Stomach (tissue), 9 donors: Measurements from ENCODE around the gene LIN28B. TPM values are rescaled to one million over a fixed set of nuclear protein-coding genes. Genes with fewer than 3 reads are reported as not detected.
"Not testable (repeated sequence)": the region's sequence is repeated elsewhere in the genome, so short reads cannot be mapped to it uniquely, and the experiment has no call there.

ENCODE experiments used
- DNase-seq, 2 donors: peaks; one replicate each; pipeline versions ENCODE4 v3.0.0 to v3.0.0-alpha.2; 2013 to 2019
- H3K27ac ChIP-seq, 5 donors: fragments of 200-600 bp in 4 of 5; sonication (generic) in 4 of 5; one replicate each; pipeline ENCODE4 v1.5.1; 2013 to 2019; ENCODE audit warnings: mild to moderate bottlenecking in 1 of 5, moderate library complexity in 1 of 5
- H3K27me3 ChIP-seq, 3 donors: fragments of 200-600 bp; sonication (generic); one replicate each; pipeline ENCODE4 v1.5.1; 2017 to 2019; ENCODE audit warnings: mixed run types in 1 of 3
- H3K36me3 ChIP-seq, 4 donors: fragments of 200-600 bp; sonication (generic); 1 replicate in 3 of 4; 2 replicates in 1 of 4; pipeline ENCODE4 v1.5.1; 2016 to 2019
- H3K4me1 ChIP-seq, 4 donors: fragments of 200-600 bp; sonication (generic); one replicate each; pipeline ENCODE4 v1.5.1; 2016 to 2019
- H3K4me3 ChIP-seq, 4 donors: fragments of 200-600 bp; sonication (generic) in 3 of 4; one replicate each; pipeline ENCODE4 v1.5.1; 2016 to 2019; ENCODE audit warnings: mild to moderate bottlenecking in 1 of 4
- H3K9me3 ChIP-seq, 4 donors: fragments of 200-600 bp; sonication (generic); one replicate each; pipeline ENCODE4 v1.5.1; 2016 to 2019
- EP300 ChIP-seq: sonication (generic); formaldehyde crosslinking; IDR thresholded peaks from one replicate; pipeline ENCODE4 v1.6.1; 2017; ENCODE audit warnings: antibody characterized with exemption
- POLR2A ChIP-seq, 4 donors: fragments of 450-650 bp; IDR thresholded peaks; one replicate each; pipeline ENCODE4 v1.6.1; 2016; ENCODE audit warnings: antibody characterized with exemption in 4 of 4, control low read depth in 2 of 4, mild to moderate bottlenecking in 1 of 4, moderate library complexity in 1 of 4
- POLR2AphosphoS5 ChIP-seq, 3 donors: sonication (generic); formaldehyde crosslinking; IDR thresholded peaks; one replicate each; pipeline ENCODE4 v1.6.1; 2016; ENCODE audit warnings: antibody characterized with exemption in 3 of 3
- WGBS, 5 donors: extraction: QIAGEN DNeasy Blood & Tissue Kit in 3 of 5; methylation state at CpG; one replicate each; pipeline versions ENCODE4 v1.1.5 to v1.1.7; 2013 to 2018; 5-methylcytosine and 5-hydroxymethylcytosine counted together
- intact Hi-C: fragments of 100-400 bp; cut with DNase I; formaldehyde crosslinking; loops from one replicate; pipeline ENCODE4 v1.15.1; 2023; ENCODE audit warnings: low total_unique reads
- polyA plus RNA-seq, 3 donors: library from polyadenylated mRNA; stranded (reverse); fragments of 200-250 nt; gene quantifications; one replicate each; pipeline ENCODE4 v1.2.3, GENCODE V29; 2013
- total RNA-seq, 5 donors: library from RNA; depleted of rRNA; stranded (reverse); fragments of >200 nt; gene quantifications; one replicate each; pipeline versions ENCODE4 v1.1.0 to v1.2.3, GENCODE V29; 2014 to 2016
- TF ChIP-seq, protein P1 (sequence below), 7 experiments: fragments of 450-650 bp in 4 of 7; fragments of 200-600 bp in 3 of 7; sonication (generic) in 3 of 7; IDR thresholded peaks; one replicate each; pipeline ENCODE4 v1.5.1; 2016 to 2019; ENCODE audit warnings: antibody characterized with exemption in 7 of 7, control low read depth in 2 of 7, mild to moderate bottlenecking in 1 of 7
- donor health status: healthy with polysubstance abuse.
- donor health status: Bipolar disorder and iron deficiency.
- donor health status: healthy.

The LIN28B gene
- total and polyA plus RNA-seq, 8 donors = not detected

DNA sequence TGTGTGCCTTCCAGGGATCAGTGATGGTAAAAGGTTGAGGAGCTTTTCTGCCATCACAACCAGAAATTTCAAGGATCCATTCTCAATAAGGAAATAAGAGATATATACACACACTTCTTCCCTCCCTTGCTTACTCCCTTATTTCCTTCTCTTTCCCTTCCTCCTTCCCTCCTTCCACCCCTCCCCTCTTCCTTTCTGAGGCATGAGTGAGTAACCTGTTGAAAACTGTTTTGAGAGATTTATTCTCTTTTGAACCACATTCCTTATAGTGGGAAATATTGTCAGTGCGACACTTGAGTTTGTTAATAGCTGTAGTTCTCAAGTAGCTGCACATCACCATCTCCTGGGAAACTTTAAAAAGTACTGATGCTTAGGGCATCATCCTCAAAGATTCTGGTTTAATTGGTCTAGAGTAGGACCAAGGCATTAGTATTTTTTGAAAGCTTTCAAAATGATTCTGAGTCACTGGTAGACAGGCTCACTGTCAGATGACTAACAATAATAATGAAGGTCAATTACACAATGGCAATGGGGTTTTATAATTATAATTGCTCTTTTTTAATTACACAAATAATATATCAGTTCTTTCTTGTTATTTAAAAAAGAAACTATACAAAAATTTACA, 113.0 kb downstream of the LIN28B start:
- 88 to 96% (median 93%) methylated on average over 1 of the region's 1 CpG for WGBS, 5 donors
- Histone ChIP-seq H3K27ac (no peak overlapping the region), H3K9me3 (no peaks in the 10 kb centered on the region), H3K4me1 (no peaks in the 10 kb centered on the region), H3K27me3 (peaks cover 0 to 14% (median 0%) of the 10 kb centered on the region in 3 donors), H3K4me3 (no peak overlapping the region), H3K36me3 (no peaks in the 10 kb centered on the region)
- intact Hi-C loops = no loop called here
- DNase-seq = no peak
- TF ChIP-seq POLR2AphosphoS5 (IDR thresholded peaks at IDR 0.05) = no peak

DNA sequence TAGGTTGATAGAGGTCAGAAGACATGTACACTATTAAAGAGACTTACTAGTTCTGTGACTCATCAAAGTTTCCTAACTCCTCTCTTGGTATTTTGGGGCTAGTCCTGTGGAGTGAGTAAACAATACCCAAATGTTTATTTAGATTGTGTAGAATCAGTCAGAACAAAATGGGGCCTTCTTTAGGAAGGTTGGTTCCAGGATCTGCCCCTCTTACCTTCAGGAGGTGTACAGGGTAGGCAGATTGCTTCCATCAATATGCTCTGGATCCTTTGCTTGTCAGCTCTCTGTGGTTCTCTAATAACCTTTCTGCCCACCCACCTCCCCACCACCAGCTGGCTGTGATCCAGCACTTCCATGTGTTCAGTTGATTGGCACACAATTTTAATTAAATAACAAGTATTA, 115.9 kb downstream of the LIN28B start:
- intact Hi-C loops = no loop called here
- no peaks in the 10 kb centered on the region for H3K36me3 ChIP-seq
- H3K4me1 ChIP-seq = no peaks in the 10 kb centered on the region
- peaks cover 0 to 7% (median 0%) of the 10 kb centered on the region in 3 donors for H3K27me3 ChIP-seq
- no peak overlapping the region for H3K4me3 ChIP-seq
- TF ChIP-seq, protein P1, sequence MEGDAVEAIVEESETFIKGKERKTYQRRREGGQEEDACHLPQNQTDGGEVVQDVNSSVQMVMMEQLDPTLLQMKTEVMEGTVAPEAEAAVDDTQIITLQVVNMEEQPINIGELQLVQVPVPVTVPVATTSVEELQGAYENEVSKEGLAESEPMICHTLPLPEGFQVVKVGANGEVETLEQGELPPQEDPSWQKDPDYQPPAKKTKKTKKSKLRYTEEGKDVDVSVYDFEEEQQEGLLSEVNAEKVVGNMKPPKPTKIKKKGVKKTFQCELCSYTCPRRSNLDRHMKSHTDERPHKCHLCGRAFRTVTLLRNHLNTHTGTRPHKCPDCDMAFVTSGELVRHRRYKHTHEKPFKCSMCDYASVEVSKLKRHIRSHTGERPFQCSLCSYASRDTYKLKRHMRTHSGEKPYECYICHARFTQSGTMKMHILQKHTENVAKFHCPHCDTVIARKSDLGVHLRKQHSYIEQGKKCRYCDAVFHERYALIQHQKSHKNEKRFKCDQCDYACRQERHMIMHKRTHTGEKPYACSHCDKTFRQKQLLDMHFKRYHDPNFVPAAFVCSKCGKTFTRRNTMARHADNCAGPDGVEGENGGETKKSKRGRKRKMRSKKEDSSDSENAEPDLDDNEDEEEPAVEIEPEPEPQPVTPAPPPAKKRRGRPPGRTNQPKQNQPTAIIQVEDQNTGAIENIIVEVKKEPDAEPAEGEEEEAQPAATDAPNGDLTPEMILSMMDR (IDR thresholded peaks at IDR 0.05) = no peak
- no peak for TF ChIP-seq EP300
- no peak for TF ChIP-seq POLR2AphosphoS5 (IDR thresholded peaks at IDR 0.05)
- TF ChIP-seq POLR2A (IDR thresholded peaks at IDR 0.05) = no peak
- DNase-seq = no peak
- no peak overlapping the region for H3K27ac ChIP-seq
- H3K9me3 ChIP-seq = no peaks in the 10 kb centered on the region

DNA sequence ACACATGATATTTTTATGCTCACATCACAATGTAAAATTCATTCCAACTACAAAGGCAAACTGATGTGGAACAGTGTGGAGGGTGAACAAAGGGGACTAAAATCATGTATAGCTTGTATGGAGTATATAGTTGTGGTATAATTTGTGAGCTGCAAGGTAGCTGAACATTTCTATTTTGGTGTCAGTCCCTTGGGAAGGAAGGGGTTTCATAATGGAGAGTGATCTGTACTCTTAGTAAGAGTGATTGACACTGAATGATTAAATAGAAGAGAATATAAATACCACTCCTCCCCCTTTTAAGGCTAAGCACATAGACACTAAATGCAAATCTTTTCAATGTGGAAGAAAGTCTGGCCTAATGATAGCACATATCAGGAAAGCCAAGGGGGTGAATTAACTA, 118.3 kb downstream of the LIN28B start:
- H3K27ac ChIP-seq = no peak overlapping the region
- intact Hi-C loops = no loop called here
- no peak overlapping the region for H3K4me3 ChIP-seq
- H3K4me1 ChIP-seq = no peaks in the 10 kb centered on the region
- DNase-seq = no peak
- peaks cover 0 to 4% (median 0%) of the 10 kb centered on the region in 3 donors for H3K27me3 ChIP-seq
- H3K36me3 ChIP-seq = no peaks in the 10 kb centered on the region
- no peaks in the 10 kb centered on the region for H3K9me3 ChIP-seq
- TF ChIP-seq POLR2AphosphoS5 (IDR thresholded peaks at IDR 0.05) (no peak), POLR2A (IDR thresholded peaks at IDR 0.05) (no peak), EP300 (no peak)
- TF ChIP-seq, protein P1 (IDR thresholded peaks at IDR 0.05) = no peak

DNA sequence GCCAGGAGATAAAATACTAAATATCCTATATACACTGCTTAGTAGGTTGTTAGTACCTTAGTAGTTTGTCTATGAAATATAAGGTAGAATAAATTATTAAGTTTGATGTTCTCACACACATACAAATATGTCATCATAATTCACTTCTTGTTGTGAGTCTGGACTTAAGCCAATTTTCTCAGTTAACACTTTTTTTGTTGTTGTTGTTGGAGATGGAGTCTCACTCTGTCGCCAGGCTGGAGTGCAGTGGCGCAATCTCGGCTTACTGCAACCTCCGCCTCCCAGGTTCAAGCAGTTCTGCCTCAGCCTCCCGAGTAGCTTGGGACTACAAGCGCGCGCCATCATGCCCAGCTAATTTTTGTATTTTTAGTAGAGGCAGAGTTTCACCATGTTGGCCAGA, 119.5 kb downstream of the LIN28B start:
- H3K4me1 ChIP-seq, H3K36me3 ChIP-seq, H3K27ac ChIP-seq, DNase-seq, H3K27me3 ChIP-seq, H3K4me3 ChIP-seq, intact Hi-C loops, H3K9me3 ChIP-seq: not testable (repeated sequence)
- WGBS, 5 donors = 82 to 91% (median 88%) methylated on average over 8 of the region's 8 CpGs

DNA sequence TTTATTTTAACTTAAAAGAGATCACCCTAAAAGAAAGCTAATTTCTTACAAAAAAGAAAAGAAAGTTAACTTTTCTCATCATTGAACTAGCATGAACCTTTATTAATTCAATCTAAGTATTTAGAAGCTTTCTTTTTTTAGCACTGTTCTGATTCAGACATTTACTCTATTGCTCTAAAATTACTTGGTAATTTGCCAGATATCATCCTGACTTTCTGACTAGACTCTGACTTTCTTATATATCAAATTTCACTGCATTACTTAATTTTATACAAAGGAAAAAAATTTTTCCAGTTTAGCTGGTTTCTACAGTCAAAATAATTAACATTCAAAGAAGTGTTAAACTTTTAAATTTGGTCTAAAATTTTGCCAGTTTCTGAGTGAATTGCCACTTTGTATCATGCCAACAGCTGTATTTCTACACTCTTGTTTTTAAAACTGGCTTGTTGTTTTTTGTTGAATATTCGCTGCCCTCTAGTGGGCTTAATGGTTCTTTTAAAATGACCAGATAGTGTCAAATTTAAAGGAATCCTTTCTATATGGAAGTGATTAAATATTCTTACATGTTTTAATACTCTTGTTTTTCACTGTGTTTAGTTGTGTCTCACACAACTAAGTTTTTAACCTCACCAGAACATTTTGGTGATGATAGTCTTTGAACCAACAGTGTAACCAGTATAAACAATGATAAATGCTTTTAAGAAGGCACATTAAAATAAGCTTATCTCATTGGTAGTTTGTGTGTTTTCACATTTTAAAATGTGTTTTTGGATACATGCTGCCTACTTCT, 120.9 kb downstream of the LIN28B start:
- Histone ChIP-seq H3K27me3 (peaks cover 0 to 4% (median 0%) of the 10 kb centered on the region in 3 donors), H3K9me3 (no peaks in the 10 kb centered on the region), H3K4me1 (no peaks in the 10 kb centered on the region), H3K27ac (no peak overlapping the region), H3K36me3 (no peaks in the 10 kb centered on the region), H3K4me3 (no peak overlapping the region)
- WGBS, 5 donors = 2 to 13% (median 7%) methylated on average over 1 of the region's 1 CpG
- DNase-seq = peak in 1 of 2 donors; percentile 61
- TF ChIP-seq, protein P1 (IDR thresholded peaks at IDR 0.05) = peak in 2 of 7 experiments; percentile 26 to 27
- TF ChIP-seq POLR2AphosphoS5 (IDR thresholded peaks at IDR 0.05) = no peak
- intact Hi-C loops = no loop called here
